Daoy (cell line): Measurements from ENCODE around the gene LMO7. TPM values are rescaled to one million over a fixed set of nuclear protein-coding genes. Genes with fewer than 3 reads are reported as not detected.
"Not testable (repeated sequence)": the region's sequence is repeated elsewhere in the genome, so short reads cannot be mapped to it uniquely, and the experiment has no call there.

Source experiments
- DNase-seq: peaks from one replicate; pipeline ENCODE4 v3.0.0-alpha.2; 2015; ENCODE audit warnings: low read depth
- total RNA-seq: library from RNA; depleted of rRNA; stranded (reverse); fragments of >200 nt; shearing (Covaris generic); gene quantifications from 2 replicates; pipeline ENCODE4 v1.2.3, GENCODE V29; 2014

Gene LMO7
- total RNA-seq, 1 experiment from 2014 or later: 26.4 TPM

- DNase-seq: no peak
These were observed 11.1 kb downstream of the LMO7 start for GRCh38 chr13:75647126-75647784.

- DNase-seq: no peak
These were observed 12.3 kb downstream of the LMO7 start for GRCh38 chr13:75648446-75648845.

GRCh38 chr13:75651013-75651412, 14.9 kb downstream of the LMO7 start:
- DNase-seq: no peak

GRCh38 chr13:75652726-75653125, 16.6 kb downstream of the LMO7 start:
- DNase-seq: no peak

- peak; percentile 17 for DNase-seq
These were observed 20.4 kb downstream of the LMO7 start for GRCh38 chr13:75656425-75656989.

- DNase-seq: no peak
These were observed 21.0 kb downstream of the LMO7 start for GRCh38 chr13:75657111-75657510.

GRCh38 chr13:75660694-75661093, 24.6 kb downstream of the LMO7 start:
- DNase-seq: no peak

- no peak for DNase-seq
These were observed 25.3 kb downstream of the LMO7 start for GRCh38 chr13:75661443-75661842.

- DNase-seq: no peak
These were observed 30.7 kb downstream of the LMO7 start for GRCh38 chr13:75666646-75667351.

GRCh38 chr13:75669706-75670105, 33.6 kb downstream of the LMO7 start:
- DNase-seq: no peak

GRCh38 chr13:75670496-75670895, 34.4 kb downstream of the LMO7 start:
- DNase-seq: no peak

GRCh38 chr13:75675421-75675820, 39.3 kb downstream of the LMO7 start:
- DNase-seq: no peak

GRCh38 chr13:75679459-75679858, 43.3 kb downstream of the LMO7 start:
- no peak for DNase-seq

- DNase-seq: not testable (repeated sequence)
These were observed 44.1 kb downstream of the LMO7 start for GRCh38 chr13:75680251-75680650.

GRCh38 chr13:75682326-75682725, 46.2 kb downstream of the LMO7 start:
- no peak for DNase-seq

GRCh38 chr13:75685239-75685697, 49.1 kb downstream of the LMO7 start:
- DNase-seq: peak; percentile 79

GRCh38 chr13:75687150-75687763, 51.1 kb downstream of the LMO7 start:
- DNase-seq: no peak

GRCh38 chr13:75689686-75690085, 53.6 kb downstream of the LMO7 start:
- no peak for DNase-seq

GRCh38 chr13:75690607-75691006, 54.5 kb downstream of the LMO7 start:
- no peak for DNase-seq

GRCh38 chr13:75691183-75691582, 55.1 kb downstream of the LMO7 start:
- no peak for DNase-seq

- no peak for DNase-seq
These were observed 57.1 kb downstream of the LMO7 start for GRCh38 chr13:75693227-75693626.

- no peak for DNase-seq
These were observed 58.6 kb downstream of the LMO7 start for GRCh38 chr13:75694722-75695121.

- DNase-seq: peak; percentile 53
These were observed 59.8 kb downstream of the LMO7 start for GRCh38 chr13:75695908-75696307.
